ENCODE data around the gene PCDHGC3. TPM values are rescaled to one million over a fixed set of nuclear protein-coding genes. Genes with fewer than 3 reads are reported as not detected.
A peak's percentile ranks its signal among the peaks of the same experiment; 100 is the strongest.

The PCDHGC3 gene
- polyA plus RNA-seq, 1 experiment, result 47.4 TPM

DNA sequence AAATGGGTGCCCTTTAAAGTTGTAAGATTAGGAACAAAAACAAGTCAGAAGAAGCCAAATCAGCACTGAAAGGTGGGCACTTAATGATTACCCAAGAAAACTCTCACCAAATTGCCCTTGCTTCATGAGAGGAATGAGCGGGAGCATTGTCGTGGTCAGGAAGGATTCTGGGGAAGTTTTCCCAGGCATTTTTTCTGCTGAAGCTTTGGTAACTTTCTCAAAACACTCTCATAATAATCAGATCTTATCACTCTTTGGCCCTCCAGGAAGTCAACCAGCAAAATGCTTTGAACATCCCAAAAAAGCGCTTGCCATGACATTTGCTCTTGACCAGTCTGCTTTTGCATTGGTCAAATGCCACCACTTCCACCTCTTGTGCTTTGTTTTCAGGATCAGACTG is 10.4 kb upstream of the PCDHGC3 start:
- H3K9me3 ChIP-seq (ENCODE audit: control insufficient read depth, insufficient read depth, low read length), result no peaks in the 10 kb centered on the region
- DNase-seq (ENCODE audit: low read depth, low spot score), result no peak
- H3K4me3 ChIP-seq (ENCODE audit: low read depth, low read length), result no peak overlapping the region
- TF ChIP-seq, protein P1, sequence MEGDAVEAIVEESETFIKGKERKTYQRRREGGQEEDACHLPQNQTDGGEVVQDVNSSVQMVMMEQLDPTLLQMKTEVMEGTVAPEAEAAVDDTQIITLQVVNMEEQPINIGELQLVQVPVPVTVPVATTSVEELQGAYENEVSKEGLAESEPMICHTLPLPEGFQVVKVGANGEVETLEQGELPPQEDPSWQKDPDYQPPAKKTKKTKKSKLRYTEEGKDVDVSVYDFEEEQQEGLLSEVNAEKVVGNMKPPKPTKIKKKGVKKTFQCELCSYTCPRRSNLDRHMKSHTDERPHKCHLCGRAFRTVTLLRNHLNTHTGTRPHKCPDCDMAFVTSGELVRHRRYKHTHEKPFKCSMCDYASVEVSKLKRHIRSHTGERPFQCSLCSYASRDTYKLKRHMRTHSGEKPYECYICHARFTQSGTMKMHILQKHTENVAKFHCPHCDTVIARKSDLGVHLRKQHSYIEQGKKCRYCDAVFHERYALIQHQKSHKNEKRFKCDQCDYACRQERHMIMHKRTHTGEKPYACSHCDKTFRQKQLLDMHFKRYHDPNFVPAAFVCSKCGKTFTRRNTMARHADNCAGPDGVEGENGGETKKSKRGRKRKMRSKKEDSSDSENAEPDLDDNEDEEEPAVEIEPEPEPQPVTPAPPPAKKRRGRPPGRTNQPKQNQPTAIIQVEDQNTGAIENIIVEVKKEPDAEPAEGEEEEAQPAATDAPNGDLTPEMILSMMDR (IDR thresholded peaks at IDR 0.05; ENCODE audit: low read depth, low read length), result no peak
- ChIA-PET CTCF (interaction anchor here (0.7 to 2.6 kb wide), 7 partner anchors 8 to 115 kb away, joined by 3 to 13 read pairs (median 3); partner anchors contain the start of genes PCDHGA12, PCDHGB1 and PCDHGC3), POLR2A (interaction anchor here (1.1 kb wide), 1 partner anchor 10 kb away, joined by 3 read pairs; no protein-coding TSS in a partner anchor)
- no peaks in the 10 kb centered on the region for H3K27me3 ChIP-seq (ENCODE audit: control insufficient read depth, insufficient read depth, low read length)
- H3K27ac ChIP-seq (ENCODE audit: low read depth, low read length), result no peak overlapping the region

DNA sequence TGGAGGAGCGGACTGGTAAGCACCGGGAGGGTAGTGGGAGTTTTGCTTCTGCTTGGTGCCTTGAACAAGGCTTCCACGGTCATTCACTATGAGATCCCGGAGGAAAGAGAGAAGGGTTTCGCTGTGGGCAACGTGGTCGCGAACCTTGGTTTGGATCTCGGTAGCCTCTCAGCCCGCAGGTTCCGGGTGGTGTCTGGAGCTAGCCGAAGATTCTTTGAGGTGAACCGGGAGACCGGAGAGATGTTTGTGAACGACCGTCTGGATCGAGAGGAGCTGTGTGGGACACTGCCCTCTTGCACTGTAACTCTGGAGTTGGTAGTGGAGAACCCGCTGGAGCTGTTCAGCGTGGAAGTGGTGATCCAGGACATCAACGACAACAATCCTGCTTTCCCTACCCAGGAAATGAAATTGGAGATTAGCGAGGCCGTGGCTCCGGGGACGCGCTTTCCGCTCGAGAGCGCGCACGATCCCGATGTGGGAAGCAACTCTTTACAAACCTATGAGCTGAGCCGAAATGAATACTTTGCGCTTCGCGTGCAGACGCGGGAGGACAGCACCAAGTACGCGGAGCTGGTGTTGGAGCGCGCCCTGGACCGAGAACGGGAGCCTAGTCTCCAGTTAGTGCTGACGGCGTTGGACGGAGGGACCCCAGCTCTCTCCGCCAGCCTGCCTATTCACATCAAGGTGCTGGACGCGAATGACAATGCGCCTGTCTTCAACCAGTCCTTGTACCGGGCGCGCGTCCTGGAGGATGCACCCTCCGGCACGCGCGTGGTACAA is 556 bp downstream of the PCDHGC3 start:
- peak overlapping the region; percentile 81 for H3K27ac ChIP-seq (ENCODE audit: low read depth, low read length)
- ChIA-PET CTCF (interaction anchor here (0.5 to 7.4 kb wide), 14 partner anchors 10 to 116 kb away, joined by 3 to 68 read pairs (median 5); partner anchors contain the start of genes PCDHGA10, PCDHGB3 and PCDHGC5), POLR2A (interaction anchor here (0.7 to 2.2 kb wide), 13 partner anchors 9 to 156 kb away, joined by 3 to 23 read pairs (median 4); partner anchors contain the start of genes PCDHGA12, PCDHGC5 and TAF7)
- TF ChIP-seq, protein P1 (IDR thresholded peaks at IDR 0.05; ENCODE audit: low read depth, low read length), result no peak
- no peaks in the 10 kb centered on the region for H3K27me3 ChIP-seq (ENCODE audit: control insufficient read depth, insufficient read depth, low read length)
- DNase-seq (ENCODE audit: low read depth, low spot score), result peak; percentile 47
- H3K4me3 ChIP-seq (ENCODE audit: low read depth, low read length), result peak overlapping the region; percentile 82
- no peaks in the 10 kb centered on the region; the same call in 1 of the 2 replicates for H3K9me3 ChIP-seq (ENCODE audit: control insufficient read depth, insufficient read depth, low read length)

DNA sequence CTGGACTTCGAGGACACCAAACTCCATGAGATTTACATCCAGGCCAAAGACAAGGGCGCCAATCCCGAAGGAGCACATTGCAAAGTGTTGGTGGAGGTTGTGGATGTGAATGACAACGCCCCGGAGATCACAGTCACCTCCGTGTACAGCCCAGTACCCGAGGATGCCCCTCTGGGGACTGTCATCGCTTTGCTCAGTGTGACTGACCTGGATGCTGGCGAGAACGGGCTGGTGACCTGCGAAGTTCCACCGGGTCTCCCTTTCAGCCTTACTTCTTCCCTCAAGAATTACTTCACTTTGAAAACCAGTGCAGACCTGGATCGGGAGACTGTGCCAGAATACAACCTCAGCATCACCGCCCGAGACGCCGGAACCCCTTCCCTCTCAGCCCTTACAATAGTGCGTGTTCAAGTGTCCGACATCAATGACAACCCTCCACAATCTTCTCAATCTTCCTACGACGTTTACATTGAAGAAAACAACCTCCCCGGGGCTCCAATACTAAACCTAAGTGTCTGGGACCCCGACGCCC is 1.3 kb downstream of the PCDHGC3 start:
- DNase-seq (ENCODE audit: low read depth, low spot score), result no peak
- H3K9me3 ChIP-seq (ENCODE audit: control insufficient read depth, insufficient read depth, low read length), result no peaks in the 10 kb centered on the region; the same call in 1 of the 2 replicates
- ChIA-PET CTCF (interaction anchor here (0.5 to 7.4 kb wide), 12 partner anchors 12 to 96 kb away, joined by 3 to 68 read pairs (median 6); partner anchors contain the start of genes PCDHGB5 and PCDHGC5), POLR2A (interaction anchor here (0.9 to 2.2 kb wide), 10 partner anchors 9 to 87 kb away, joined by 3 to 23 read pairs (median 4); partner anchors contain the start of genes PCDHGA12 and PCDHGC5)
- peak overlapping the region; percentile 82 for H3K4me3 ChIP-seq (ENCODE audit: low read depth, low read length)
- TF ChIP-seq, protein P1 (IDR thresholded peaks at IDR 0.05; ENCODE audit: low read depth, low read length), result no peak
- H3K27ac ChIP-seq (ENCODE audit: low read depth, low read length), result peak overlapping the region; percentile 35
- no peaks in the 10 kb centered on the region for H3K27me3 ChIP-seq (ENCODE audit: control insufficient read depth, insufficient read depth, low read length)

DNA sequence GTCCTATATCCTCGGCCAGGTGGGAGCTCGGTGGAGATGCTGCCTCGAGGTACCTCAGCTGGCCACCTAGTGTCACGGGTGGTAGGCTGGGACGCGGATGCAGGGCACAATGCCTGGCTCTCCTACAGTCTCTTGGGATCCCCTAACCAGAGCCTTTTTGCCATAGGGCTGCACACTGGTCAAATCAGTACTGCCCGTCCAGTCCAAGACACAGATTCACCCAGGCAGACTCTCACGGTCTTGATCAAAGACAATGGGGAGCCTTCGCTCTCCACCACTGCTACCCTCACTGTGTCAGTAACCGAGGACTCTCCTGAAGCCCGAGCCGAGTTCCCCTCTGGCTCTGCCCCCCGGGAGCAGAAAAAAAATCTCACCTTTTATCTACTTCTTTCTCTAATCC is 2.0 kb downstream of the PCDHGC3 start:
- POLR2A ChIA-PET, result interaction anchor here (1.8 kb wide), 1 partner anchor 44 kb away, joined by 6 read pairs; no protein-coding TSS in a partner anchor
- no peaks in the 10 kb centered on the region for H3K27me3 ChIP-seq (ENCODE audit: control insufficient read depth, insufficient read depth, low read length)
- TF ChIP-seq, protein P1 (IDR thresholded peaks at IDR 0.05; ENCODE audit: low read depth, low read length), result no peak
- CTCF ChIA-PET, result interaction anchor here (0.6 to 7.4 kb wide), 9 partner anchors 18 to 95 kb away, joined by 3 to 68 read pairs (median 5); partner anchors contain the start of gene PCDHGB5
- peak overlapping the region; percentile 82 for H3K4me3 ChIP-seq (ENCODE audit: low read depth, low read length)
- no peak for DNase-seq (ENCODE audit: low read depth, low spot score)
- H3K27ac ChIP-seq (ENCODE audit: low read depth, low read length), result no peak overlapping the region
- no peaks in the 10 kb centered on the region; the same call in 1 of the 2 replicates for H3K9me3 ChIP-seq (ENCODE audit: control insufficient read depth, insufficient read depth, low read length)

Measured in AG04450 (cell line).